ENCODE data around the gene SMYD1.

GRCh38 chr2:88125924-88126771 is 58.5 kb downstream of the SMYD1 start:
- TF ChIP-seq CTCF (IDR thresholded peaks at IDR 0.05; ENCODE audit: extremely low read depth in 1 of 2, insufficient read depth in 1 of 2, low read depth in 1 of 2, low read length in 2 of 2) (no peak), POLR2A (IDR thresholded peaks at IDR 0.05; ENCODE audit: low read depth, low read length) (no peak), GATA2 (IDR thresholded peaks at IDR 0.05; ENCODE audit: insufficient read depth, insufficient read length, low read depth, low read length) (no peak), EZH2 (IDR thresholded peaks at IDR 0.05; ENCODE audit: borderline replicate concordance, low read depth, low read length, severe bottlenecking) (no peak), MAX (IDR thresholded peaks at IDR 0.05; ENCODE audit: insufficient read depth, insufficient read length) (no peak), MYC (IDR thresholded peaks at IDR 0.05; ENCODE audit: low read depth, low read length) (no peak), POLR2AphosphoS5 (IDR thresholded peaks at IDR 0.05; ENCODE audit: insufficient read depth, low read depth, low read length) (no peak)
